Measurements from ENCODE around the gene HAUS1. TPM values are rescaled to one million over a fixed set of nuclear protein-coding genes. Genes with fewer than 3 reads are reported as not detected.
A peak's percentile ranks its signal among the peaks of the same experiment; 100 is the strongest.

The HAUS1 gene
- total RNA-seq, 3 donors from 2014 or later: 44.9 to 62.6 (median 52.6) TPM

- Histone ChIP-seq H3K27me3 (no peaks in the 10 kb centered on the region), H3K36me3 (no peaks in the 10 kb centered on the region), H3K27ac (no peak overlapping the region), H3K9me3 (no peaks in the 10 kb centered on the region), H3K4me3 (no peak overlapping the region), H3K4me1 (no peaks in the 10 kb centered on the region)
- no peak for TF ChIP-seq POLR2A (IDR thresholded peaks at IDR 0.05)
- no peak for TF ChIP-seq POLR2AphosphoS5 (IDR thresholded peaks at IDR 0.05)
- no peak for TF ChIP-seq CTCF (IDR thresholded peaks at IDR 0.05)
- DNase-seq (ENCODE audit: low spot score in 2 of 2): no peak
- intact Hi-C loops (cut with DNase I; ENCODE audit: low total_unique reads): no loop called here
Measured at GRCh38 chr18:46133534-46133933, 29.3 kb downstream of the HAUS1 start.

GRCh38 chr18:46134920-46135675, 30.9 kb downstream of the HAUS1 start:
- Histone ChIP-seq H3K36me3 (no peaks in the 10 kb centered on the region), H3K9me3 (no peaks in the 10 kb centered on the region), H3K4me1 (no peaks in the 10 kb centered on the region), H3K27ac (no peak overlapping the region), H3K27me3 (no peaks in the 10 kb centered on the region), H3K4me3 (no peak overlapping the region)
- no peak for TF ChIP-seq POLR2AphosphoS5 (IDR thresholded peaks at IDR 0.05)
- no peak for TF ChIP-seq POLR2A (IDR thresholded peaks at IDR 0.05)
- TF ChIP-seq CTCF (IDR thresholded peaks at IDR 0.05): no peak
- no peak for DNase-seq (ENCODE audit: low spot score in 2 of 2)
- intact Hi-C loops (cut with DNase I; ENCODE audit: low total_unique reads): no loop called here

GRCh38 chr18:46140173-46140572, 36.0 kb downstream of the HAUS1 start:
- Histone ChIP-seq H3K4me1 (no peaks in the 10 kb centered on the region), H3K4me3 (no peak overlapping the region), H3K27ac (no peak overlapping the region), H3K36me3 (no peaks in the 10 kb centered on the region), H3K9me3 (no peaks in the 10 kb centered on the region), H3K27me3 (no peaks in the 10 kb centered on the region)
- intact Hi-C loops (cut with DNase I; ENCODE audit: low total_unique reads): no loop called here
- TF ChIP-seq POLR2AphosphoS5 (IDR thresholded peaks at IDR 0.05): no peak
- no peak for DNase-seq (ENCODE audit: low spot score in 2 of 2)

- no peaks in the 10 kb centered on the region for H3K9me3 ChIP-seq
- DNase-seq (ENCODE audit: low spot score in 2 of 2): no peak
- intact Hi-C loops (cut with DNase I; ENCODE audit: low total_unique reads): no loop called here
- no peaks in the 10 kb centered on the region for H3K36me3 ChIP-seq
- no peak overlapping the region for H3K4me3 ChIP-seq
- no peak overlapping the region for H3K27ac ChIP-seq
- H3K27me3 ChIP-seq: no peaks in the 10 kb centered on the region
- H3K4me1 ChIP-seq: no peaks in the 10 kb centered on the region
- TF ChIP-seq POLR2A (IDR thresholded peaks at IDR 0.05): no peak
- no peak for TF ChIP-seq POLR2AphosphoS5 (IDR thresholded peaks at IDR 0.05)
- TF ChIP-seq CTCF (IDR thresholded peaks at IDR 0.05): no peak
Measured at GRCh38 chr18:46141199-46141598, 37.0 kb downstream of the HAUS1 start.

- intact Hi-C loops (cut with DNase I; ENCODE audit: low total_unique reads): no loop called here
Measured at GRCh38 chr18:46148810-46149209, 44.6 kb downstream of the HAUS1 start.

More at GRCh38 chr18:46148810-46149209, 44.6 kb downstream of the HAUS1 start:
- Histone ChIP-seq H3K4me1 (no peaks in the 10 kb centered on the region), H3K36me3 (no peaks in the 10 kb centered on the region), H3K4me3 (no peak overlapping the region), H3K27ac (no peak overlapping the region), H3K27me3 (no peaks in the 10 kb centered on the region), H3K9me3 (no peaks in the 10 kb centered on the region)
- TF ChIP-seq POLR2A (IDR thresholded peaks at IDR 0.05) (no peak), POLR2AphosphoS5 (IDR thresholded peaks at IDR 0.05) (no peak), CTCF (IDR thresholded peaks at IDR 0.05) (peak in 2 of 3 donors; percentile 52 to 68)
- peak in 1 of 2 donors; percentile 20 for DNase-seq (ENCODE audit: low spot score in 2 of 2)
